H9 (cell line): ENCODE data around the gene RTP3. TPM values are rescaled to one million over a fixed set of nuclear protein-coding genes. Genes with fewer than 3 reads are reported as not detected.

Experiments used
- DNase-seq: peaks from one replicate; pipeline ENCODE4 v3.0.0-alpha.2; 2017
- H2AFZ ChIP-seq: one replicate; pipeline ENCODE4 v1.6.1; 2013; ENCODE audit warnings: mild to moderate bottlenecking, low read length, control low read depth, moderate library complexity
- H2AK5ac ChIP-seq: 2 replicates; pipeline ENCODE4 v1.6.1; 2013; ENCODE audit warnings: low read length, control low read depth, mixed read lengths; ENCODE audit not compliant: insufficient read length
- H2BK120ac ChIP-seq: one replicate; pipeline ENCODE4 v1.6.1; 2013; ENCODE audit warnings: low read depth, mild to moderate bottlenecking, low read length, control low read depth, inconsistent platforms; ENCODE audit not compliant: poor library complexity, severe bottlenecking
- H2BK12ac ChIP-seq: 2 replicates; pipeline ENCODE4 v1.6.1; 2013; ENCODE audit warnings: low read length, control low read depth, mixed read lengths, low read depth; ENCODE audit not compliant: insufficient read length
- H2BK15ac ChIP-seq: 2 replicates; pipeline ENCODE4 v1.6.1; 2013; ENCODE audit warnings: low read depth, low read length, control low read depth
- H2BK20ac ChIP-seq: one replicate; pipeline ENCODE4 v1.6.1; 2013; ENCODE audit warnings: low read depth, mild to moderate bottlenecking, low read length, control low read depth, inconsistent platforms; ENCODE audit not compliant: poor library complexity, severe bottlenecking
- H2BK5ac ChIP-seq: 2 replicates; pipeline ENCODE4 v1.6.1; 2013; ENCODE audit warnings: low read length, control low read depth, mixed read lengths; ENCODE audit not compliant: insufficient read length
- H3K14ac ChIP-seq: 2 replicates; pipeline ENCODE4 v1.6.1; 2013; ENCODE audit warnings: low read length, control low read depth; ENCODE audit not compliant: insufficient read depth
- H3K18ac ChIP-seq: 2 replicates; pipeline ENCODE4 v1.6.1; 2013; ENCODE audit warnings: low read depth, mild to moderate bottlenecking, mixed read lengths, low read length, control low read depth; ENCODE audit not compliant: insufficient read length
- H3K23ac ChIP-seq: 2 replicates; pipeline ENCODE4 v1.6.1; 2013; ENCODE audit warnings: low read length, control low read depth, mixed read lengths, low read depth; ENCODE audit not compliant: insufficient read length
- H3K23me2 ChIP-seq: 2 replicates; pipeline ENCODE4 v1.6.1; 2013; ENCODE audit warnings: low read depth, mild to moderate bottlenecking, mixed read lengths, low read length, control low read depth; ENCODE audit not compliant: insufficient read length, poor library complexity, severe bottlenecking
- H3K27ac ChIP-seq: 2 replicates; pipeline ENCODE4 v1.5.1; 2013; ENCODE audit warnings: low read length, control low read depth, mixed read lengths, low read depth; ENCODE audit not compliant: insufficient read length
- H3K27me3 ChIP-seq: 2 replicates; pipeline ENCODE4 v1.6.1; 2013; ENCODE audit warnings: low read length, control low read depth, inconsistent platforms; ENCODE audit not compliant: insufficient read depth
- H3K4ac ChIP-seq: 2 replicates; pipeline ENCODE4 v1.6.1; 2013; ENCODE audit warnings: low read depth, mild to moderate bottlenecking, control low read depth, inconsistent platforms, low read length, moderate library complexity
- H3K4me1 ChIP-seq: 2 replicates; pipeline ENCODE4 v1.6.1; 2013; ENCODE audit warnings: low read length, control low read depth, inconsistent platforms; ENCODE audit not compliant: insufficient read depth
- H3K4me2 ChIP-seq: 2 replicates; pipeline ENCODE4 v1.6.1; 2013; ENCODE audit warnings: low read length, control low read depth, mixed read lengths; ENCODE audit not compliant: insufficient read length, insufficient read depth
- H3K56ac ChIP-seq: 2 replicates; pipeline ENCODE4 v1.6.1; 2013; ENCODE audit warnings: low read depth, mild to moderate bottlenecking, mixed read lengths, low read length, control low read depth; ENCODE audit not compliant: insufficient read length
- H3K79me1 ChIP-seq: 2 replicates; pipeline ENCODE4 v1.6.1; 2013; ENCODE audit warnings: low read depth, mild to moderate bottlenecking, moderate library complexity, low read length, control low read depth, inconsistent platforms; ENCODE audit not compliant: insufficient read depth, poor library complexity, severe bottlenecking
- H3K79me2 ChIP-seq: 2 replicates; pipeline ENCODE4 v1.6.1; 2013; ENCODE audit warnings: low read length, control low read depth, inconsistent platforms; ENCODE audit not compliant: insufficient read depth
- H3K9ac ChIP-seq: 2 replicates; pipeline ENCODE4 v1.6.1; 2013; ENCODE audit warnings: low read length, control low read depth, mixed read lengths; ENCODE audit not compliant: insufficient read length; ENCODE audit errors: extremely low read depth
- H3K9me3 ChIP-seq: one replicate; pipeline ENCODE4 v1.6.1; 2013; ENCODE audit warnings: low read depth, low read length, inconsistent platforms; ENCODE audit not compliant: control insufficient read depth
- H3T11ph ChIP-seq: one replicate; pipeline ENCODE4 v1.6.1; 2013; ENCODE audit warnings: mild to moderate bottlenecking, low read length, control low read depth, inconsistent platforms
- H4K20me1 ChIP-seq: one replicate; pipeline ENCODE4 v1.6.1; 2013; ENCODE audit not compliant: control insufficient read depth, insufficient read length, insufficient read depth
- H4K5ac ChIP-seq: 2 replicates; pipeline ENCODE4 v1.6.1; 2013; ENCODE audit warnings: low read depth, mild to moderate bottlenecking, mixed read lengths, low read length, control low read depth; ENCODE audit not compliant: insufficient read length
- H4K8ac ChIP-seq: replicated peaks from 2 replicates; pipeline ENCODE4 v1.6.1; 2013; ENCODE audit warnings: low read length, control low read depth, mixed read lengths, low read depth; ENCODE audit not compliant: insufficient read length
- H4K91ac ChIP-seq: 2 replicates; pipeline ENCODE4 v1.6.1; 2013; ENCODE audit warnings: low read depth, mild to moderate bottlenecking, moderate library complexity, mixed read lengths, low read length, control low read depth; ENCODE audit not compliant: insufficient read length
- H3K27ac Mint-ChIP-seq, 3 experiments: 2 replicates in 2 of 3; 3 replicates in 1 of 3; pipeline ENCODE4 v1.8.0; 2020 to 2021; ENCODE audit warnings: mixed read lengths in 3 of 3, mild to moderate bottlenecking in 1 of 3, moderate library complexity in 1 of 3
- H3K27me3 Mint-ChIP-seq: 2 replicates; pipeline ENCODE4 v1.8.0; 2021; ENCODE audit warnings: low read depth, mild to moderate bottlenecking, moderate library complexity, mixed read lengths
- H3K36me3 Mint-ChIP-seq, 3 experiments: 2 replicates in 2 of 3; 3 replicates in 1 of 3; pipeline ENCODE4 v1.8.0; 2020 to 2021; ENCODE audit warnings: low read depth in 3 of 3, mixed read lengths in 3 of 3; ENCODE audit not compliant: insufficient read depth in 1 of 3
- H3K4me1 Mint-ChIP-seq, 2 experiments: 2 replicates each; pipeline ENCODE4 v1.8.0; 2020; ENCODE audit warnings: mixed read lengths in 2 of 2
- H3K4me3 Mint-ChIP-seq, 2 experiments: 2 replicates in 1 of 2; 3 replicates in 1 of 2; pipeline ENCODE4 v1.8.0; 2020 to 2021; ENCODE audit warnings: mild to moderate bottlenecking in 2 of 2, mixed read lengths in 2 of 2, moderate library complexity in 1 of 2
- H3K9me3 Mint-ChIP-seq, 2 experiments: 2 replicates in 1 of 2; 3 replicates in 1 of 2; pipeline ENCODE4 v1.8.0; 2020; ENCODE audit warnings: mild to moderate bottlenecking in 2 of 2, mixed read lengths in 2 of 2, moderate library complexity in 1 of 2
- WGBS: extraction: QIAGEN DNeasy Blood & Tissue Kit; methylation state at CpG from one replicate; pipeline ENCODE4 v1.1.7; 2013; ENCODE audit warnings: missing lambda C conversion rate, low lambda C conversion rate, mixed read lengths; ENCODE audit not compliant: insufficient read length; ENCODE audit errors: extremely low coverage; 5-methylcytosine and 5-hydroxymethylcytosine counted together
- total RNA-seq: library from RNA; stranded (reverse); gene quantifications from 2 replicates; pipeline ENCODE4 v1.2.1, GENCODE V29; 2021
- TF ChIP-seq, protein P1 (sequence below): fragments of 200-600 bp; sonication (generic); conservative IDR thresholded peaks from 3 replicates; pipeline ENCODE4 v1.8.0; 2021; ENCODE audit warnings: antibody characterized with exemption, mild to moderate bottlenecking

The RTP3 gene
- total RNA-seq, 1 experiment from 2014 or later = not detected

DNA sequence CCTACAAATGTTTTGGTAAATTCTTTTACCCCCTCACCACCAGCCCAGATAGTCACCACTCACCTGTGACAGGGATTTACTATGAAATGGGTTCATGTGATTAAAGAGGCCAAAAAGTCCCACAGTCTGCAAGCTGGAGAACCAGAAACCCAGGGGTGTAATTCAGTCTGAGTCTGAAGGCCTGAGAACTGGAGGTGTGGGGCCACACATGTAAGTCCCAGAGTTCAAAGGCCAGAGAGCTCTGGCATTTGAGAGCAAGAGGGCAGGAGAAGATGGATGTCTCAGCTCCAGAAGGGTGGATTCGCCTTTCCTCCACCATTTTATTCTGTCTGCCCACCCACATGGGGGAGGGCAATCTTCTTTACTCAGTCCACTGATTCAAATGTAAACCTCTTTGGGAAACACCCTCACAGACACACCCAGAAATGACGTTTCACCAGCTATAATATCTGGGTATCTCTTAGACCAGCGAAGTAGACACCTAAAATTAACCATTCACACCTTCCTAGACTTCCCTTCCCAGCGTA is 11.9 kb downstream of the RTP3 start:
- H3K27me3 Mint-ChIP-seq = peaks cover 9% of the 10 kb centered on the region
- peaks cover 18% of the 10 kb centered on the region for H3K4me1 ChIP-seq
- TF ChIP-seq, protein P1, sequence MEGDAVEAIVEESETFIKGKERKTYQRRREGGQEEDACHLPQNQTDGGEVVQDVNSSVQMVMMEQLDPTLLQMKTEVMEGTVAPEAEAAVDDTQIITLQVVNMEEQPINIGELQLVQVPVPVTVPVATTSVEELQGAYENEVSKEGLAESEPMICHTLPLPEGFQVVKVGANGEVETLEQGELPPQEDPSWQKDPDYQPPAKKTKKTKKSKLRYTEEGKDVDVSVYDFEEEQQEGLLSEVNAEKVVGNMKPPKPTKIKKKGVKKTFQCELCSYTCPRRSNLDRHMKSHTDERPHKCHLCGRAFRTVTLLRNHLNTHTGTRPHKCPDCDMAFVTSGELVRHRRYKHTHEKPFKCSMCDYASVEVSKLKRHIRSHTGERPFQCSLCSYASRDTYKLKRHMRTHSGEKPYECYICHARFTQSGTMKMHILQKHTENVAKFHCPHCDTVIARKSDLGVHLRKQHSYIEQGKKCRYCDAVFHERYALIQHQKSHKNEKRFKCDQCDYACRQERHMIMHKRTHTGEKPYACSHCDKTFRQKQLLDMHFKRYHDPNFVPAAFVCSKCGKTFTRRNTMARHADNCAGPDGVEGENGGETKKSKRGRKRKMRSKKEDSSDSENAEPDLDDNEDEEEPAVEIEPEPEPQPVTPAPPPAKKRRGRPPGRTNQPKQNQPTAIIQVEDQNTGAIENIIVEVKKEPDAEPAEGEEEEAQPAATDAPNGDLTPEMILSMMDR = no peak
- H3K27me3 ChIP-seq = no peaks in the 10 kb centered on the region
- no peak overlapping the region for H3K18ac ChIP-seq
- H2BK5ac ChIP-seq = no peak overlapping the region
- WGBS = no CpG with 5 or more reads among the region's 4 CpGs
- DNase-seq = no peak
- H4K20me1 ChIP-seq = no peaks in the 10 kb centered on the region
- no peak overlapping the region for H3T11ph ChIP-seq
- no peak overlapping the region for H3K56ac ChIP-seq
- H3K9ac ChIP-seq = no peak overlapping the region
- peaks cover 25 to 32% of the 10 kb centered on the region in 2 experiments for H3K4me1 Mint-ChIP-seq
- H3K4me3 Mint-ChIP-seq = no peak overlapping the region
- H2BK12ac ChIP-seq = no peak overlapping the region
- no peak overlapping the region for H2BK120ac ChIP-seq
- H2AK5ac ChIP-seq = no peak overlapping the region
- H3K14ac ChIP-seq = no peak overlapping the region
- no peak overlapping the region for H2BK20ac ChIP-seq
- H3K9me3 Mint-ChIP-seq = peaks cover 0 to 2% of the 10 kb centered on the region in 2 experiments; a peak in 1 of 5 replicates
- H3K79me2 ChIP-seq = no peaks in the 10 kb centered on the region
- H3K4ac ChIP-seq = no peak overlapping the region
- no peaks in the 10 kb centered on the region for H3K23me2 ChIP-seq
- no peak overlapping the region for H4K91ac ChIP-seq
- peaks cover 0 to 3% (median 0%) of the 10 kb centered on the region in 3 experiments; a peak in 3 of 7 replicates for H3K36me3 Mint-ChIP-seq
- no peaks in the 10 kb centered on the region for H3K9me3 ChIP-seq
- no peak overlapping the region for H2AFZ ChIP-seq
- H4K8ac ChIP-seq = no peak overlapping the region
- no peak overlapping the region for H3K27ac Mint-ChIP-seq
- H3K4me2 ChIP-seq = no peak overlapping the region
- H3K23ac ChIP-seq = no peak overlapping the region
- H3K27ac ChIP-seq = no peak overlapping the region
- H2BK15ac ChIP-seq = no peak overlapping the region
- H4K5ac ChIP-seq = no peak overlapping the region
- no peaks in the 10 kb centered on the region for H3K79me1 ChIP-seq
